ENCODE data around the gene MAP3K21. TPM values are rescaled to one million over a fixed set of nuclear protein-coding genes. Genes with fewer than 3 reads are reported as not detected.

The MAP3K21 gene
- polyA plus RNA-seq, 1 experiment = 0.42 TPM

DNA sequence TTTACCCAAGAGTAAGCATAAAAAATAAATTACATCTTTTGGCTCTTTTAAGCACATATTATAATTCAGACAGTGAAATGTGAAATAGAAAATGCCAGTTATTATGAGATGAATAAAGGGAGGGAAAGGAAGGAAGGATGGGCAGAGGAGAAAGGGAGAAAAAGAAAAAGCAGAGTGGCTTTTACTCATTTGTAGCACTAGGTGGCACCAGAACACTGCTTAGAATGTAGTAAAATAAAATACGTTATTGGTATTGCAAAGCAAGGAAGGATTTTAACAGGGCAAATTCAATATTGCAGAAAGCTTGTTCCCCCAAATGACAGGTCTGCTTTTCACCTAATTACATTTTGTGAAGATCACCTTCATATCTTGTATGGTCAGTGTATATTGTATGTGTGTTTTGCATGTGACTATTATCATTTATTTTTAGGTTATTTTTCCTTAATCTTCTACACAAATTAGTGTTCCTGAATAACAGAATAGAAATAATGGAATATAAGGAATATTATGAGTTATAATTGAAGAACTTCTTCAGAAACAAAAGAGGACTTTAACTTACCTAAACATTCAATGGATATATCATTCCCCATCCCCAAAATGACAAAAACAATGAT, 22.9 kb upstream of the MAP3K21 start:
- CTCF ChIA-PET = interaction anchor here (0.6 to 2.3 kb wide), 29 partner anchors 8 to 1549 kb away, joined by 3 to 21 read pairs (median 4); partner anchors contain the start of gene PCNX2

DNA sequence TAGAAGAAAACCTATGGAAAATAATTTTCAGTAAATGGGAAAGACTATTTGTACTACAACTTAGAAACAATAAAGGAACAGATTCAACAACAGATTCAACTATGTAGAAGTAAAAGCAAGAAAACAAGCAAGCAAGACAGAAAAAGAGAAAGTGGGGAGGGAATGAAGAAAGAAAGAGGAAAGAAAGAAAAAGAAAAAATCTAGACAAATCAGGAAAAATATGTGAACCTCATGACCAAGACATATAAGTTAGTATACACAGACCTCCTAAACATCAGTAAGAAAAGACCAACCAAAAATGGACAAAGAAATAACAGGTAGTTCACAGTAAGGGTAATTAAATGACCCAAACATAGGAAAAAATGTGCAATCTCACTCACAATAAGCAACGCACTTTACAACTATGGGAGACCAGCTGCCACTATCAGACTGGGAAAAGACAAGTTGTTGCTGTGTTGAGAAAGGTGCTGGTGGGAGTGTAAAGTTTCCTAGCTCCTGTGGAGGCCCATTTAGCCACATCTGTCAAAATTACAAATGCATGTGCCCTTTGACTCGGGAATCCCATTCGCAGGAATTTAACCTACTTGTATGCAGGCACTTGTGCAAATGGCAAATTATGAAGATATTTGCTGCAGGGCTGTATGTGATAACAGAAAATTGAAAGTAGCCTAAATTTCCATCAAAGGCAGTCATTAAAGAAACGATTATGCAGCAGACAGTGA, 13.9 kb upstream of the MAP3K21 start:
- Histone ChIP-seq H3K27ac (ENCODE audit: low read depth, low read length) (no peak overlapping the region), H3K9me3 (ENCODE audit: control insufficient read depth, insufficient read depth, low read length) (no peaks in the 10 kb centered on the region), H3K4me3 (ENCODE audit: low read depth, low read length) (no peak overlapping the region), H3K27me3 (ENCODE audit: control insufficient read depth, insufficient read depth, low read length) (peaks cover 3% of the 10 kb centered on the region)
- DNase-seq (ENCODE audit: low read depth, low spot score) = no peak
- ChIA-PET POLR2A (no interaction called here), CTCF (interaction anchor here (0.6 to 2.4 kb wide), 3 partner anchors 9 to 364 kb away, joined by 3 to 9 read pairs (median 3); no protein-coding TSS in a partner anchor)
- TF ChIP-seq, protein P1, sequence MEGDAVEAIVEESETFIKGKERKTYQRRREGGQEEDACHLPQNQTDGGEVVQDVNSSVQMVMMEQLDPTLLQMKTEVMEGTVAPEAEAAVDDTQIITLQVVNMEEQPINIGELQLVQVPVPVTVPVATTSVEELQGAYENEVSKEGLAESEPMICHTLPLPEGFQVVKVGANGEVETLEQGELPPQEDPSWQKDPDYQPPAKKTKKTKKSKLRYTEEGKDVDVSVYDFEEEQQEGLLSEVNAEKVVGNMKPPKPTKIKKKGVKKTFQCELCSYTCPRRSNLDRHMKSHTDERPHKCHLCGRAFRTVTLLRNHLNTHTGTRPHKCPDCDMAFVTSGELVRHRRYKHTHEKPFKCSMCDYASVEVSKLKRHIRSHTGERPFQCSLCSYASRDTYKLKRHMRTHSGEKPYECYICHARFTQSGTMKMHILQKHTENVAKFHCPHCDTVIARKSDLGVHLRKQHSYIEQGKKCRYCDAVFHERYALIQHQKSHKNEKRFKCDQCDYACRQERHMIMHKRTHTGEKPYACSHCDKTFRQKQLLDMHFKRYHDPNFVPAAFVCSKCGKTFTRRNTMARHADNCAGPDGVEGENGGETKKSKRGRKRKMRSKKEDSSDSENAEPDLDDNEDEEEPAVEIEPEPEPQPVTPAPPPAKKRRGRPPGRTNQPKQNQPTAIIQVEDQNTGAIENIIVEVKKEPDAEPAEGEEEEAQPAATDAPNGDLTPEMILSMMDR (IDR thresholded peaks at IDR 0.05; ENCODE audit: low read depth, low read length) = no peak

More for the DNA sequence above, 22.9 kb upstream of the MAP3K21 start:
- no peak for DNase-seq (ENCODE audit: low read depth, low spot score)
- POLR2A ChIA-PET = no interaction called here
- TF ChIP-seq, protein P1 (IDR thresholded peaks at IDR 0.05; ENCODE audit: low read depth, low read length) = peak; percentile 83
- H3K4me3 ChIP-seq (ENCODE audit: low read depth, low read length) = no peak overlapping the region
- peaks cover 4% of the 10 kb centered on the region for H3K9me3 ChIP-seq (ENCODE audit: control insufficient read depth, insufficient read depth, low read length)
- no peaks in the 10 kb centered on the region for H3K27me3 ChIP-seq (ENCODE audit: control insufficient read depth, insufficient read depth, low read length)
- H3K27ac ChIP-seq (ENCODE audit: low read depth, low read length) = no peak overlapping the region

DNA sequence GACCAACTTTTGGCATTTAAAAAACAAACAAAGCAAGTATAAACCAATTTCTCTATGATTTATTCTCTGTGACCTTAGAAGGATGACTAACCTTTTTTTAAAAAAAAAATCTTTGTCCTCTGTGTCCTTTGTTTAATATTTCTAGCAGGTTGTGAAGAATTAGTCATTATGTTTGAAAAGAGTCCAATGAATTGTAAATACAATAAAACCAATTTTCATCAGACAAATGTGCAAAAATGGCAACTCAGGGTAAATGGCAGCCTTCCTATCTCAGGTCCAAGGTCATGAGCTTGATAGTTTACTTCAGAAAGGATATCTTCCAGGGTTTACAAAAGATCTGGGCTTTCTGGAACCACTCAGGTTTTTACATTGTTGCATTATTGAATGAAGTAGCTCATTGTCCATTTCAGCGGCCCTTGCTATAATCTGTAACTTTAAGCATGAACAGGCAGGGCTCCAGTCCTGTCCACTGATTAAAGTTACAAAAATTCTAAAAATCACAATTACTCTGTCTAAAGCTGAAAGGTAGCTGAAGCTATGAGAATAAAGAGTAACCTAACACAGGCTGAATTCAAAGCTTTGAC, 11.7 kb upstream of the MAP3K21 start:
- no peak for DNase-seq (ENCODE audit: low read depth, low spot score)
- TF ChIP-seq, protein P1 (IDR thresholded peaks at IDR 0.05; ENCODE audit: low read depth, low read length) = no peak
- CTCF ChIA-PET = interaction anchor here (1.7 to 3.3 kb wide), 2 partner anchors 10 to 12 kb away, joined by 3 to 21 read pairs; no protein-coding TSS in a partner anchor
- Histone ChIP-seq H3K27me3 (ENCODE audit: control insufficient read depth, insufficient read depth, low read length) (peaks cover 6% of the 10 kb centered on the region), H3K27ac (ENCODE audit: low read depth, low read length) (no peak overlapping the region), H3K4me3 (ENCODE audit: low read depth, low read length) (no peak overlapping the region), H3K9me3 (ENCODE audit: control insufficient read depth, insufficient read depth, low read length) (no peaks in the 10 kb centered on the region)
- POLR2A ChIA-PET = no interaction called here

DNA sequence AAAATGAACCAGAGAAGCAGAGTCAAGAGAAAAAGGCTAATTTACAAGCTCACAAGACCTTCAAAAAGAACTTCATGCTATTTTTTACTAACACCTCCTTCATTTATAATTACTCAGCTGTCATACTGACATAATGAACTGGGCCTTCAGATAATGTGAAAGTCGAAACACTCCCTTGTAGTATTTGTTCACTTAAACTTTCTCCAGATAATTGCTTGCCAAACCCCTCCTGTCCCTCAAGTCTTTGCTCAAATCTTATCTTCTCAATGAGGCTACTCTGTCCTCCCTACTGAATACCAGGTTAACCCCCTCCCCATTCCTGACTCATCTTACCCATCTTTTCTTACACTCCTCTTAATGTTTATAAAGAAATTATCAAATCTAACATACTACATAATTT, 11.1 kb upstream of the MAP3K21 start:
- peaks cover 5% of the 10 kb centered on the region for H3K27me3 ChIP-seq (ENCODE audit: control insufficient read depth, insufficient read depth, low read length)
- H3K4me3 ChIP-seq (ENCODE audit: low read depth, low read length) = no peak overlapping the region
- DNase-seq (ENCODE audit: low read depth, low spot score) = no peak
- H3K9me3 ChIP-seq (ENCODE audit: control insufficient read depth, insufficient read depth, low read length) = no peaks in the 10 kb centered on the region
- TF ChIP-seq, protein P1 (IDR thresholded peaks at IDR 0.05; ENCODE audit: low read depth, low read length) = no peak
- H3K27ac ChIP-seq (ENCODE audit: low read depth, low read length) = no peak overlapping the region
- CTCF ChIA-PET = interaction anchor here (0.7 to 3.3 kb wide), 3 partner anchors 11 to 13 kb away, joined by 3 to 21 read pairs (median 3); no protein-coding TSS in a partner anchor
- POLR2A ChIA-PET = no interaction called here

Data from AG04450 (cell line).